ENCODE measurements around the gene SLC22A2.

GRCh38 chr6:160278311-160278710, 19.7 kb upstream of the SLC22A2 start:
- TF ChIP-seq EZH2 (IDR thresholded peaks at IDR 0.05; ENCODE audit: borderline replicate concordance, low read depth, low read length, severe bottlenecking) = no peak
- TF ChIP-seq CTCF (IDR thresholded peaks at IDR 0.05; ENCODE audit: borderline replicate concordance, extremely low read depth, low read length, poor library complexity, severe bottlenecking) = no peak

Data from DND-41 (cell line).